ENCODE results near the gene COX6A1.

The COX6A1 gene

GRCh38 chr12:120437735-120438494 lies at the start of gene COX6A1:
TSS of gene COX6A1 (plus strand) at chr12:120438113. CDS start at chr12:120438127, 14 bp downstream.
- peak within 1 kb of the TSS; percentile 81 for H3K9ac ChIP-seq (ENCODE audit: insufficient read length)
- H3K9me3 ChIP-seq (ENCODE audit: low read depth, low read length), result no peaks in the 10 kb centered on the region
- peak; percentile 96 for DNase-seq (ENCODE audit: low read depth, low spot score)
- TF ChIP-seq FOXP2 (optimal IDR thresholded peaks at IDR 0.05; ENCODE audit: control extremely low read depth, extremely low read length, insufficient read depth) (no peak), EZH2 (IDR thresholded peaks at IDR 0.05) (no peak), POLR2AphosphoS5 (IDR thresholded peaks at IDR 0.05; ENCODE audit: borderline replicate concordance, low read depth, low read length) (peak; percentile 89; the same call in 1 of the 2 replicates)
- peaks cover 32% of the 10 kb centered on the region for H3K36me3 ChIP-seq (ENCODE audit: insufficient read depth, low read length)
- H3K4me3 ChIP-seq, result peak within 1 kb of the TSS; percentile 88
- H3K27ac ChIP-seq, result 0 out of 2 replicates have a peak within 1 kb of the TSS, but pooled peaks have one; percentile 4

- no peak overlapping the region for H3K27ac ChIP-seq
- no peak for DNase-seq (ENCODE audit: low read depth, low spot score)
These were observed 49.0 kb upstream of the COX6A1 start for GRCh38 chr12:120388691-120389481.

GRCh38 chr12:120390540-120391120 lies 47.3 kb upstream of the COX6A1 start:
- H3K36me3 ChIP-seq (ENCODE audit: insufficient read depth, low read length), result no peaks in the 10 kb centered on the region
- H3K9ac ChIP-seq (ENCODE audit: insufficient read length), result no peak overlapping the region
- H3K9me3 ChIP-seq (ENCODE audit: low read depth, low read length), result no peaks in the 10 kb centered on the region
- no peak overlapping the region for H3K4me3 ChIP-seq
- H3K27ac ChIP-seq, result no peak overlapping the region
- TF ChIP-seq POLR2AphosphoS5 (IDR thresholded peaks at IDR 0.05; ENCODE audit: borderline replicate concordance, low read depth, low read length), result no peak
- no peak for TF ChIP-seq FOXP2 (optimal IDR thresholded peaks at IDR 0.05; ENCODE audit: control extremely low read depth, extremely low read length, insufficient read depth)
- TF ChIP-seq EZH2 (IDR thresholded peaks at IDR 0.05), result no peak
- no peak for DNase-seq (ENCODE audit: low read depth, low spot score)

More at GRCh38 chr12:120388691-120389481, 49.0 kb upstream of the COX6A1 start:
- Histone ChIP-seq H3K9ac (ENCODE audit: insufficient read length) (no peak overlapping the region), H3K36me3 (ENCODE audit: insufficient read depth, low read length) (no peaks in the 10 kb centered on the region), H3K4me3 (no peak overlapping the region), H3K9me3 (ENCODE audit: low read depth, low read length) (no peaks in the 10 kb centered on the region)
- TF ChIP-seq POLR2AphosphoS5 (IDR thresholded peaks at IDR 0.05; ENCODE audit: borderline replicate concordance, low read depth, low read length) (no peak), FOXP2 (optimal IDR thresholded peaks at IDR 0.05; ENCODE audit: control extremely low read depth, extremely low read length, insufficient read depth) (no peak), EZH2 (IDR thresholded peaks at IDR 0.05) (no peak)

DNA sequence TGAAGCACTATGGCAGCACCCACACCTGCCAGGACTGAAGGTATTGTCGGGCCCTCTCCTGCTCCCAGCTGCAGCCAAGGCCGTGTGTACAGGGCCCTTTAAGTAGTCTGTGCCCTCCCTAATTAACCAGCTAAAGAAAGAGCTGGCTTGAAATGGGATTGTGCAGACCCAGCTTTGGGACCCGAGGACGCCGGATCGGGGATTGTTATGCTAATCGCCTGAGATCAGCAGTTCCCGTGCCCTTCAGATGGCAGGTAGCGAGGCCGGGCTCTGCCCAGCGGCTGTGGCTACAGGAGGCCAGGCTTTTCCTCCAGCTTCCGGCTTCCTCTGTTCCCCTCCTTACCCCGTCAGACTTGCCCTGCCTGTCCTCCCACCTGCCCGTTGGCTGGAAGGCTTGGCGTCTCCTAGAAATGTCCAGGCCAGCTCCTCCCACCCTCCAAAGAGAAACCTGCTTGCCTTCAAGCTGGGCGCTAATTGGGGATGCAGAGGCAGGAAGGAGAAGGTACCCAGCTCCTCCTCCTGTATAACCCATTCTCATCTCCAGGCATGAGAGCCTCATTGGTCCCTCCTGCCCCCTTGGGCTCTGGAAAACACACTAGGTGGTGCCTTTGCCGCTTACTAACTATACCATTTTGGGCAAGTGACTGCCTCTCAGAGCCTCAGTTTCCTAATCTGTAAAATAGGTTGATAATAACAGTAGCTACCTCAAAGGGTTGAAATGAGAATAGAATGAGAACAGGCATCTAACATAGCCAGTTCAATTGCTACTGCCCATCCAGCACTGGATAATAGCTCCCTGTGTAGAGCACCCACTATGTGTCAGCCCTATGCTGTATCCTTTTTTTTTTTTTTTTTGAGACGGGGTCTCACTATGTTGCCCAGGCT lies 43.2 kb upstream of the COX6A1 start:
- H3K9me3 ChIP-seq (ENCODE audit: low read depth, low read length), result no peaks in the 10 kb centered on the region
- TF ChIP-seq FOXP2 (optimal IDR thresholded peaks at IDR 0.05; ENCODE audit: control extremely low read depth, extremely low read length, insufficient read depth) (no peak), POLR2AphosphoS5 (IDR thresholded peaks at IDR 0.05; ENCODE audit: borderline replicate concordance, low read depth, low read length) (no peak)
- no peak overlapping the region for H3K4me3 ChIP-seq
- no peaks in the 10 kb centered on the region for H3K36me3 ChIP-seq (ENCODE audit: insufficient read depth, low read length)
- no peak for DNase-seq (ENCODE audit: low read depth, low spot score)
- no peak overlapping the region for H3K27ac ChIP-seq
- H3K9ac ChIP-seq (ENCODE audit: insufficient read length), result no peak overlapping the region

DNA sequence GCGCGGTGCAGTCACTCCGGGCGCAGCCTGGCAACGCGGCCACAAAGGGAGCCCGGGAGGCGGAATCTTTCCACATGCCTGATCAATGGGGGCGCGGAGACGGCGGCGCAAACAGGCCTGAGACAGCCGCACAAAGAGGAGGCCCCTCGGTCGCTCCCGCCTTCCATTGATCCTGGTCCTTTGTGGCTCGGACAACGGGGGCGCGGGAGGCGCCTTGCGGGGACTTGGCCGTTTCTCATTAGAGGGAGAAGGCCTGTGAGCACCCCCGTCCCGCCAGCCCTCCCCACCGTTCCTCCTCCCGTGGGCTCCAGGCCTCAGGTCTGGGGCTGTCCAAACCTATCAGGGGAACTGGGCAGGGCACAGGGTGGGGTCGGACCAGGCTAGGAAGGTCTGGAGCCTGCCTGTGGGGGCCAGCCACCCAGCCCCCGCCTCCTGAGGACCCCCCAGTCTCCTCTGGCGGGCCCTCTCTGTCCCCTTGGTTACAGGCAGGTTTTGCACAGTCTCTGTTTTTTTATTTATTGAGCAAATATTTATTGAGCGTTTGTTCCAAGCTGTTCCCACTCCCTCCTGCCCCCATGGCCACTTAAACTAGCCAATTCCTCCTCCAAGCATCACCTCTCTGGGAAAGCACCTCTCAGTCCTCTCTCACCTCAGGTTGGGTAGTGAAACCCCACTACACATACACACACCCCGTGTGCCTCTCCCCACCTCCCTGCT lies 39.9 kb upstream of the COX6A1 start:
- DNase-seq (ENCODE audit: low read depth, low spot score), result no peak
- Histone ChIP-seq H3K9me3 (ENCODE audit: low read depth, low read length) (no peaks in the 10 kb centered on the region), H3K27ac (no peak overlapping the region), H3K36me3 (ENCODE audit: insufficient read depth, low read length) (no peaks in the 10 kb centered on the region), H3K4me3 (no peak overlapping the region), H3K9ac (ENCODE audit: insufficient read length) (no peak overlapping the region)
- TF ChIP-seq EZH2 (IDR thresholded peaks at IDR 0.05) (no peak), POLR2AphosphoS5 (IDR thresholded peaks at IDR 0.05; ENCODE audit: borderline replicate concordance, low read depth, low read length) (no peak), FOXP2 (optimal IDR thresholded peaks at IDR 0.05; ENCODE audit: control extremely low read depth, extremely low read length, insufficient read depth) (no peak)

GRCh38 chr12:120399531-120399930 lies 38.4 kb upstream of the COX6A1 start:
- DNase-seq (ENCODE audit: low read depth, low spot score), result no peak
- no peaks in the 10 kb centered on the region for H3K36me3 ChIP-seq (ENCODE audit: insufficient read depth, low read length)
- no peak for TF ChIP-seq POLR2AphosphoS5 (IDR thresholded peaks at IDR 0.05; ENCODE audit: borderline replicate concordance, low read depth, low read length)
- no peak for TF ChIP-seq FOXP2 (optimal IDR thresholded peaks at IDR 0.05; ENCODE audit: control extremely low read depth, extremely low read length, insufficient read depth)
- no peak for TF ChIP-seq EZH2 (IDR thresholded peaks at IDR 0.05)
- no peak overlapping the region for H3K27ac ChIP-seq
- H3K9me3 ChIP-seq (ENCODE audit: low read depth, low read length), result no peaks in the 10 kb centered on the region
- H3K9ac ChIP-seq (ENCODE audit: insufficient read length), result no peak overlapping the region
- H3K4me3 ChIP-seq, result no peak overlapping the region

DNA sequence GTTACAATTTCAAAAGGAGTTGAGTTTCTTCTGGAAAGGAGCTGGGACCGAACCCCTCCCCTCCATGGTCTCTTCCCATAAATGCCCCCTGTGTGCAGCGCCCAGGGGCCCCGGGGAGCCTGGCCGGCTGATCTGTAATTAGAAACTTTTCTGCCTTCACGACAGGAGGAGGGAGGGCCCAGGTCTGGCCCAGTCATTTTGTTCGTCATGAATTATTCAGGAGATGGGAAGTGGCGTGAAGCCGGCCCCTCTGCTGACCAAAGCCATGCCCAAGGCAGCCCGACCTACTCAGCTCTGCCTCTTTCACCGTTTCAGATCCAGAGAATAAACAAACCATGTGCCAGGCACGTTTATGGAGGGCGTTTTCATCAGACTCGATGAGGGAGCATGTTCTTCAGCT lies 35.7 kb upstream of the COX6A1 start:
- DNase-seq (ENCODE audit: low read depth, low spot score), result no peak
- Histone ChIP-seq H3K27ac (no peak overlapping the region), H3K9me3 (ENCODE audit: low read depth, low read length) (no peaks in the 10 kb centered on the region), H3K9ac (ENCODE audit: insufficient read length) (peak overlapping the region; percentile 33), H3K4me3 (no peak overlapping the region), H3K36me3 (ENCODE audit: insufficient read depth, low read length) (no peaks in the 10 kb centered on the region)
- TF ChIP-seq POLR2AphosphoS5 (IDR thresholded peaks at IDR 0.05; ENCODE audit: borderline replicate concordance, low read depth, low read length), result no peak
- no peak for TF ChIP-seq EZH2 (IDR thresholded peaks at IDR 0.05)
- TF ChIP-seq FOXP2 (optimal IDR thresholded peaks at IDR 0.05; ENCODE audit: control extremely low read depth, extremely low read length, insufficient read depth), result no peak

Data from SK-N-MC (cell line).